Measurements from ENCODE around the gene KCTD21.

KCTD21 gene

GRCh38 chr11:78207532-78208256 lies 19.3 kb upstream of the KCTD21 start:
- DNase-seq (ENCODE audit: extremely low spot score): no peak
- CTCF ChIA-PET: interaction anchor here (1.0 to 1.9 kb wide), 3 partner anchors 9 to 357 kb away, joined by 3 to 5 read pairs (median 5); no protein-coding TSS in a partner anchor
- POLR2A ChIA-PET: no interaction called here
- no peak for TF ChIP-seq CTCF (IDR thresholded peaks at IDR 0.05; ENCODE audit: control extremely low read depth, extremely low read depth, low read depth, missing control alignments)

GRCh38 chr11:78205691-78206090 lies 17.3 kb upstream of the KCTD21 start:
- TF ChIP-seq CTCF (IDR thresholded peaks at IDR 0.05; ENCODE audit: control extremely low read depth, extremely low read depth, low read depth, missing control alignments): no peak
- CTCF ChIA-PET: interaction anchor here (1.1 kb wide), 1 partner anchor 14 kb away, joined by 3 read pairs; no protein-coding TSS in a partner anchor
- POLR2A ChIA-PET: no interaction called here
- DNase-seq (ENCODE audit: extremely low spot score): no peak

- ChIA-PET POLR2A (no interaction called here), CTCF (no interaction called here)
- no peak for TF ChIP-seq CTCF (IDR thresholded peaks at IDR 0.05; ENCODE audit: control extremely low read depth, extremely low read depth, low read depth, missing control alignments)
- DNase-seq (ENCODE audit: extremely low spot score): no peak
Measured at GRCh38 chr11:78205256-78205655, 16.8 kb upstream of the KCTD21 start.

GRCh38 chr11:78203184-78203583 lies 14.8 kb upstream of the KCTD21 start:
- no peak for DNase-seq (ENCODE audit: extremely low spot score)
- ChIA-PET POLR2A (no interaction called here), CTCF (interaction anchor here (1.7 kb wide), 1 partner anchor 9 kb away, joined by 5 read pairs; no protein-coding TSS in a partner anchor)
- no peak for TF ChIP-seq CTCF (IDR thresholded peaks at IDR 0.05; ENCODE audit: control extremely low read depth, extremely low read depth, low read depth, missing control alignments)

GRCh38 chr11:78202733-78203167 lies 14.3 kb upstream of the KCTD21 start:
- DNase-seq (ENCODE audit: extremely low spot score): no peak

More at GRCh38 chr11:78202733-78203167, 14.3 kb upstream of the KCTD21 start:
- POLR2A ChIA-PET: no interaction called here
- TF ChIP-seq CTCF (IDR thresholded peaks at IDR 0.05; ENCODE audit: control extremely low read depth, extremely low read depth, low read depth, missing control alignments): no peak
- CTCF ChIA-PET: interaction anchor here (1.7 kb wide), 1 partner anchor 9 kb away, joined by 5 read pairs; no protein-coding TSS in a partner anchor
